H1 (cell line): ENCODE data around the gene MYH3. TPM values are rescaled to one million over a fixed set of nuclear protein-coding genes. Genes with fewer than 3 reads are reported as not detected.

Source experiments
- CTCF ChIA-PET: fragments of 300-600 bp; sonication (Branson Sonifier 250); formaldehyde crosslinking; loops from one replicate; lab custom pipeline; 2021; ENCODE audit not compliant: partially characterized antibody; lab: Charles Lee
- POLR2A ChIA-PET: fragments of 300-600 bp; sonication (Branson Sonifier 250); formaldehyde crosslinking; loops from one replicate; lab custom pipeline; 2021; ENCODE audit warnings: inconsistent platforms; ENCODE audit not compliant: partially characterized antibody; lab: Charles Lee
- DNase-seq, 2 experiments: peaks; one replicate each; pipeline versions ENCODE4 v3.0.0 to v3.0.0-alpha.2; 2010 to 2022; ENCODE audit warnings: low spot score in 2 of 2, low read depth in 1 of 2, mixed read lengths in 1 of 2
- FAIRE-seq: peaks from 2 replicates; lab custom pipeline; 2011; peaks lifted over from hg19 to GRCh38; lab: Jason Lieb, UNC
- H2AFZ ChIP-seq: 2 replicates; pipeline ENCODE4 v1.8.1; 2012; ENCODE audit warnings: low read length, inconsistent platforms
- H2AK5ac ChIP-seq: 2 replicates; pipeline ENCODE4 v1.6.1; 2013; ENCODE audit warnings: low read depth, low read length
- H2BK120ac ChIP-seq: replicated peaks from 2 replicates; pipeline ENCODE3; 2013; ENCODE audit warnings: low read depth, low read length, inconsistent platforms
- H2BK12ac ChIP-seq: 2 replicates; pipeline ENCODE4 v1.6.1; 2013; ENCODE audit warnings: low read depth, low read length
- H2BK15ac ChIP-seq: 2 replicates; pipeline ENCODE4 v1.6.1; 2013; ENCODE audit warnings: low read length
- H2BK20ac ChIP-seq: 2 replicates; pipeline ENCODE4 v1.6.1; 2013; ENCODE audit warnings: low read length
- H2BK5ac ChIP-seq: 2 replicates; pipeline ENCODE4 v1.6.1; 2013; ENCODE audit warnings: low read depth, low read length
- H3K14ac ChIP-seq: 2 replicates; pipeline ENCODE4 v1.6.1; 2013; ENCODE audit warnings: inconsistent platforms; ENCODE audit not compliant: insufficient read length
- H3K18ac ChIP-seq: 2 replicates; pipeline ENCODE4 v1.6.1; 2013; ENCODE audit warnings: low read length; ENCODE audit errors: extremely low read depth
- H3K23ac ChIP-seq: 2 replicates; pipeline ENCODE4 v1.6.1; 2013; ENCODE audit warnings: inconsistent platforms; ENCODE audit not compliant: insufficient read length
- H3K23me2 ChIP-seq: 2 replicates; pipeline ENCODE4 v1.6.1; 2013; ENCODE audit warnings: low read depth, low read length
- H3K27ac ChIP-seq: 2 replicates; pipeline ENCODE4 v1.6.1; 2011; ENCODE audit warnings: low read depth, low read length, inconsistent platforms
- H3K27me3 ChIP-seq, 4 experiments: replicated peaks in 1 of 4; 1 replicate in 1 of 4; 2 replicates in 3 of 4; pipeline versions ENCODE4 v1.6.1 to v1.8.1; 2011 to 2013; ENCODE audit warnings: low read length in 3 of 4, mild to moderate bottlenecking in 3 of 4, inconsistent platforms in 2 of 4, mixed read lengths in 2 of 4, moderate library complexity in 1 of 4; ENCODE audit not compliant: control insufficient read depth in 3 of 4, insufficient read depth in 3 of 4; ENCODE audit errors: extremely low read depth in 1 of 4
- H3K36me3 ChIP-seq, 4 experiments: 2 replicates each; pipeline versions ENCODE4 v1.6.1 to v1.8.1; 2011 to 2013; ENCODE audit warnings: mild to moderate bottlenecking in 4 of 4, low read length in 3 of 4, moderate library complexity in 2 of 4, control low read depth in 1 of 4, inconsistent platforms in 1 of 4; ENCODE audit not compliant: insufficient read depth in 4 of 4, control insufficient read depth in 2 of 4
- H3K4ac ChIP-seq: replicated peaks from 2 replicates; pipeline ENCODE3; 2013; ENCODE audit warnings: low read length, low read depth, mixed read lengths, inconsistent platforms; ENCODE audit not compliant: insufficient read length
- H3K4me1 ChIP-seq, 4 experiments: replicated peaks in 1 of 4; 1 replicate in 1 of 4; 2 replicates in 3 of 4; pipeline versions ENCODE4 v1.6.1 to v1.8.1; 2011 to 2013; ENCODE audit warnings: low read length in 3 of 4, inconsistent platforms in 2 of 4, mixed read lengths in 1 of 4; ENCODE audit not compliant: insufficient read depth in 4 of 4, control insufficient read depth in 3 of 4
- H3K4me2 ChIP-seq, 2 experiments: 2 replicates each; pipeline versions ENCODE4 v1.6.1 to v1.8.1; 2011 to 2013; ENCODE audit warnings: low read depth in 2 of 2, low read length in 2 of 2, control low read depth in 1 of 2, inconsistent platforms in 1 of 2, mild to moderate bottlenecking in 1 of 2; ENCODE audit not compliant: insufficient read depth in 1 of 2
- H3K4me3 ChIP-seq, 4 experiments: fragments of 200-600, 300-600 bp in 1 of 4; sonication (generic), shearing (Covaris generic), sonication (Bioruptor Twin) in 1 of 4; 2 replicates each; pipeline versions ENCODE4 v1.5.1 to v1.8.1; 2011 to 2016; ENCODE audit warnings: low read length in 4 of 4, low read depth in 3 of 4, control low read depth in 2 of 4, inconsistent platforms in 2 of 4, mild to moderate bottlenecking in 2 of 4, mixed read lengths in 1 of 4, moderate library complexity in 1 of 4; ENCODE audit not compliant: insufficient read depth in 2 of 4; ENCODE audit errors: extremely low read depth in 1 of 4
- H3K56ac ChIP-seq: replicated peaks from 2 replicates; pipeline ENCODE3; 2013; ENCODE audit warnings: low read depth, mild to moderate bottlenecking, mixed read lengths, low read length, inconsistent platforms; ENCODE audit not compliant: insufficient read length
- H3K79me1 ChIP-seq: 2 replicates; pipeline ENCODE4 v1.6.1; 2013; ENCODE audit warnings: low read depth, low read length, control low read depth
- H3K79me2 ChIP-seq, 2 experiments: 2 replicates each; pipeline versions ENCODE4 v1.6.1 to v1.8.1; 2012 to 2013; ENCODE audit warnings: low read length in 2 of 2, mild to moderate bottlenecking in 2 of 2, inconsistent platforms in 1 of 2; ENCODE audit not compliant: insufficient read depth in 2 of 2, control insufficient read depth in 1 of 2
- H3K9ac ChIP-seq, 4 experiments: replicated peaks in 1 of 4; 1 replicate in 1 of 4; 2 replicates in 3 of 4; pipeline versions ENCODE4 v1.6.1 to v1.8.1; 2011 to 2013; ENCODE audit warnings: low read depth in 3 of 4, low read length in 3 of 4, control low read depth in 2 of 4, mild to moderate bottlenecking in 2 of 4, moderate library complexity in 2 of 4, inconsistent platforms in 1 of 4; ENCODE audit errors: extremely low read depth in 1 of 4
- H3K9me3 ChIP-seq, 2 experiments: 2 replicates each; pipeline versions ENCODE4 v1.6.1 to v1.8.1; 2012 to 2013; ENCODE audit warnings: mild to moderate bottlenecking in 2 of 2, moderate library complexity in 2 of 2, control low read depth in 1 of 2, inconsistent platforms in 1 of 2, low read depth in 1 of 2, low read length in 1 of 2, mixed read lengths in 1 of 2; ENCODE audit not compliant: insufficient read depth in 2 of 2
- H4K20me1 ChIP-seq, 2 experiments: replicated peaks in 1 of 2; 2 replicates each; pipeline versions ENCODE3 to v1.8.1; 2011 to 2013; ENCODE audit warnings: inconsistent platforms in 2 of 2, low read length in 2 of 2, mild to moderate bottlenecking in 1 of 2; ENCODE audit not compliant: insufficient read depth in 2 of 2, control insufficient read depth in 1 of 2
- H4K5ac ChIP-seq: 2 replicates; pipeline ENCODE4 v1.6.1; 2013; ENCODE audit warnings: low read length, low read depth, mixed read lengths, inconsistent platforms; ENCODE audit not compliant: insufficient read length
- H4K8ac ChIP-seq: 2 replicates; pipeline ENCODE4 v1.8.0; 2013; ENCODE audit warnings: mild to moderate bottlenecking, moderate library complexity, low read length, inconsistent platforms; ENCODE audit not compliant: insufficient read depth; ENCODE audit errors: extremely low read depth
- H4K91ac ChIP-seq: replicated peaks from 2 replicates; pipeline ENCODE3; 2013; ENCODE audit warnings: low read length, mixed read lengths, inconsistent platforms; ENCODE audit not compliant: insufficient read length
- BRCA1 ChIP-seq: IDR thresholded peaks from 2 replicates; pipeline ENCODE4 v1.6.1; 2012; ENCODE audit warnings: low read depth, low read length, improper control_type of control experiment
- GABPA ChIP-seq: IDR thresholded peaks from 2 replicates; pipeline ENCODE4 v1.6.1; 2011; ENCODE audit warnings: mild to moderate bottlenecking, low read length, moderate library complexity, borderline replicate concordance; ENCODE audit not compliant: insufficient read depth
- KDM1A ChIP-seq: fragments of 200-600, 300-600 bp; sonication (generic); IDR thresholded peaks from 2 replicates; pipeline ENCODE4 v1.7.1; 2016; ENCODE audit warnings: mild to moderate bottlenecking, low read length, borderline replicate concordance
- NANOG ChIP-seq: IDR thresholded peaks from 2 replicates; pipeline ENCODE4 v1.6.1; 2011; ENCODE audit warnings: low read length, low read depth, mild to moderate bottlenecking, inconsistent platforms; ENCODE audit not compliant: insufficient read depth, poor library complexity, severe bottlenecking
- POLR2A ChIP-seq, 2 experiments: IDR thresholded peaks; 1 replicate in 1 of 2; 2 replicates in 1 of 2; pipeline ENCODE4 v1.6.1; 2011; ENCODE audit warnings: low read depth in 2 of 2, low read length in 2 of 2, mild to moderate bottlenecking in 2 of 2; ENCODE audit errors: control extremely low read depth in 1 of 2
- RBBP5 ChIP-seq: IDR thresholded peaks from 2 replicates; pipeline ENCODE4 v1.7.1; 2012; ENCODE audit warnings: low read depth, mild to moderate bottlenecking, inconsistent platforms, low read length, moderate library complexity, borderline replicate concordance
- SIN3A ChIP-seq, 2 experiments: IDR thresholded peaks in 1 of 2; conservative IDR thresholded peaks in 1 of 2; 2 replicates each; pipeline ENCODE4 v1.6.1; 2011 to 2012; ENCODE audit warnings: low read length in 2 of 2, improper control_type of control experiment in 1 of 2, low read depth in 1 of 2, mild to moderate bottlenecking in 1 of 2
- SP4 ChIP-seq: IDR thresholded peaks from 2 replicates; pipeline ENCODE4 v1.6.1; 2012; ENCODE audit warnings: low read length, inconsistent platforms
- SUZ12 ChIP-seq: fragments of 200-600 bp; sonication (generic); IDR thresholded peaks from 2 replicates; pipeline ENCODE4 v1.6.1; 2012; ENCODE audit warnings: mild to moderate bottlenecking, inconsistent platforms, low read length, moderate library complexity, mixed read lengths
- TEAD4 ChIP-seq: IDR thresholded peaks from 2 replicates; pipeline ENCODE4 v1.6.1; 2012; ENCODE audit warnings: low read depth, low read length, inconsistent platforms, mixed read lengths
- WGBS, 2 experiments: shearing (Covaris generic) in 1 of 2; methylation state at CpG; one replicate each; pipeline versions ENCODE4 v1.1.6 to v1.1.7; 2013 to 2015; ENCODE audit warnings: low lambda C conversion rate in 2 of 2, mixed read lengths in 2 of 2, inconsistent platforms in 1 of 2, low coverage in 1 of 2, missing lambda C conversion rate in 1 of 2; ENCODE audit not compliant: insufficient replicate concordance in 2 of 2, insufficient coverage in 1 of 2, insufficient read length in 1 of 2; ENCODE audit errors: extremely low coverage in 1 of 2, missing lambda C conversion rate in 1 of 2; 5-methylcytosine and 5-hydroxymethylcytosine counted together
- polyA plus RNA-seq, 7 experiments: library from polyadenylated mRNA; depleted of rRNA in 3 of 7; stranded (reverse) in 5 of 7; unstranded in 2 of 7; fragments of >200 nt in 5 of 7; fragments of 200-250 nt in 2 of 7; gene quantifications; 1 replicate in 5 of 7; 2 replicates in 1 of 7; 4 replicates in 1 of 7; pipeline versions ENCODE4 v1.2.1 to v1.2.3, GENCODE V29; 2011 to 2013; ENCODE audit warnings: missing spikeins in 2 of 7, mixed read lengths in 2 of 7
- total RNA-seq: library from RNA; stranded (reverse); fragmentation: NEBNext Ultra II Directional; extraction: Animal tissue kit (Norgen Biotek cat#: 25700); gene quantifications from 2 replicates; pipeline ENCODE4 v1.2.1, GENCODE V29; 2021
- TF ChIP-seq, protein P1 (sequence below): IDR thresholded peaks from 2 replicates; pipeline ENCODE4 v1.6.1; 2012; ENCODE audit warnings: low read length, inconsistent platforms
- TF ChIP-seq, protein P2 (sequence below): IDR thresholded peaks from 2 replicates; pipeline ENCODE4 v1.6.1; 2011; ENCODE audit warnings: low read length, improper control_type of control experiment

The MYH3 gene
- total and polyA plus RNA-seq, 2 of the 8 experiments (the other 6 are each of a cell fraction or from before 2014, with no cell fraction given), result 0.65 to 1.8 TPM

DNA sequence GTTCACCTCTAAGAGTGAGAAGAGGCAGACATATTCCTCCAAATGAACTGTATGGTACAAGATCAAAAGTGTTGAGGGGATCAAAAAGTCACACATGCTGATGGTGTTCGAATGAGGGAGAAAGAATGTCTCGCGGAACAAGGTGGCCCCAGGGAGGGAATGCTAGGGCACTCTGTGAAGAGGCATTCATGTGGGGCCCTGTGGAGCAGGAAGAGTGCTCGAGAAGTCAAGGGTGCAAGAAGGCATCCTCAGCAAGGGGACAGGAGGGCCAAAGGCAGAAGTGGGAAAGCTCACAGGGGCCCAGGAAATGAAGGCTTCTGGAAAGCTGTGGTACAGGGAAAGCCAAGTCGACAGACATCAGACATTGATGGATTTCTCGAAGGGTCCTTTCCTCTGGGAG lies 6.1 kb upstream of the MYH3 start:
- Histone ChIP-seq H4K20me1 (peaks cover 0 to 2% of the 10 kb centered on the region in 2 experiments), H2BK12ac (no peak overlapping the region), H3K79me1 (no peaks in the 10 kb centered on the region), H2BK20ac (no peak overlapping the region), H3K4me1 (no peaks in the 10 kb centered on the region), H3K9ac (no peak overlapping the region), H2BK120ac (no peak overlapping the region), H4K8ac (no peak overlapping the region), H3K23ac (no peak overlapping the region), H3K4me3 (no peak overlapping the region), H3K27ac (no peak overlapping the region), H3K18ac (no peak overlapping the region), H3K9me3 (no peaks in the 10 kb centered on the region), H3K36me3 (no peaks in the 10 kb centered on the region), H3K14ac (no peak overlapping the region), H3K79me2 (no peaks in the 10 kb centered on the region), H3K23me2 (no peaks in the 10 kb centered on the region), H4K5ac (no peak overlapping the region), H3K27me3 (no peaks in the 10 kb centered on the region), H4K91ac (no peak overlapping the region), H2AFZ (no peak overlapping the region), H3K56ac (no peak overlapping the region), H3K4me2 (no peak overlapping the region), H3K4ac (peak overlapping the region; percentile 78), H2BK5ac (no peak overlapping the region), H2AK5ac (no peak overlapping the region), H2BK15ac (no peak overlapping the region)
- 92% methylated on average over 6 of the region's 6 CpGs; no CpG with 5 or more reads in 1 of the 2 experiments for WGBS, 2 experiments
- FAIRE-seq, result no peak
- ChIA-PET CTCF (interaction anchor here (0.6 to 4.7 kb wide), 4 partner anchors 16 to 42 kb away, joined by 3 to 23 read pairs (median 8); no protein-coding TSS in a partner anchor), POLR2A (no interaction called here)
- no peak for DNase-seq
- no peak for TF ChIP-seq NANOG
- no peak for TF ChIP-seq KDM1A
- TF ChIP-seq SIN3A (conservative IDR thresholded peaks at IDR 0.05 in 1 of 2, IDR thresholded peaks at IDR 0.05 in 1 of 2; ENCODE audit: low read depth in 1 of 2, low read length in 2 of 2), result no peak
- TF ChIP-seq, protein P1, sequence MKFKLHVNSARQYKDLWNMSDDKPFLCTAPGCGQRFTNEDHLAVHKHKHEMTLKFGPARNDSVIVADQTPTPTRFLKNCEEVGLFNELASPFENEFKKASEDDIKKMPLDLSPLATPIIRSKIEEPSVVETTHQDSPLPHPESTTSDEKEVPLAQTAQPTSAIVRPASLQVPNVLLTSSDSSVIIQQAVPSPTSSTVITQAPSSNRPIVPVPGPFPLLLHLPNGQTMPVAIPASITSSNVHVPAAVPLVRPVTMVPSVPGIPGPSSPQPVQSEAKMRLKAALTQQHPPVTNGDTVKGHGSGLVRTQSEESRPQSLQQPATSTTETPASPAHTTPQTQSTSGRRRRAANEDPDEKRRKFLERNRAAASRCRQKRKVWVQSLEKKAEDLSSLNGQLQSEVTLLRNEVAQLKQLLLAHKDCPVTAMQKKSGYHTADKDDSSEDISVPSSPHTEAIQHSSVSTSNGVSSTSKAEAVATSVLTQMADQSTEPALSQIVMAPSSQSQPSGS, result no peak
- no peak for TF ChIP-seq SP4
- no peak for TF ChIP-seq POLR2A (IDR thresholded peaks at IDR 0.05; ENCODE audit: control extremely low read depth in 1 of 2, low read depth in 2 of 2, low read length in 2 of 2)
- no peak for TF ChIP-seq SUZ12
- TF ChIP-seq RBBP5, result no peak
- TF ChIP-seq GABPA, result no peak
- no peak for TF ChIP-seq TEAD4
- no peak for TF ChIP-seq BRCA1
- TF ChIP-seq, protein P2, sequence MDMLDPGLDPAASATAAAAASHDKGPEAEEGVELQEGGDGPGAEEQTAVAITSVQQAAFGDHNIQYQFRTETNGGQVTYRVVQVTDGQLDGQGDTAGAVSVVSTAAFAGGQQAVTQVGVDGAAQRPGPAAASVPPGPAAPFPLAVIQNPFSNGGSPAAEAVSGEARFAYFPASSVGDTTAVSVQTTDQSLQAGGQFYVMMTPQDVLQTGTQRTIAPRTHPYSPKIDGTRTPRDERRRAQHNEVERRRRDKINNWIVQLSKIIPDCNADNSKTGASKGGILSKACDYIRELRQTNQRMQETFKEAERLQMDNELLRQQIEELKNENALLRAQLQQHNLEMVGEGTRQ, result no peak
